ELR (cell line): ENCODE data around the gene LRRC49.
A peak's percentile ranks its signal among the peaks of the same experiment; 100 is the strongest.
"Not testable (repeated sequence)": the region's sequence is repeated elsewhere in the genome, so short reads cannot be mapped to it uniquely, and the experiment has no call there.

Experiments used
- DNase-seq: peaks from one replicate; pipeline ENCODE4 v3.0.0-alpha.2; 2015; ENCODE audit warnings: low read depth

LRRC49 gene

GRCh38 chr15:70867911-70868467 lies 24.6 kb upstream of the LRRC49 start:
- no peak for DNase-seq

DNA sequence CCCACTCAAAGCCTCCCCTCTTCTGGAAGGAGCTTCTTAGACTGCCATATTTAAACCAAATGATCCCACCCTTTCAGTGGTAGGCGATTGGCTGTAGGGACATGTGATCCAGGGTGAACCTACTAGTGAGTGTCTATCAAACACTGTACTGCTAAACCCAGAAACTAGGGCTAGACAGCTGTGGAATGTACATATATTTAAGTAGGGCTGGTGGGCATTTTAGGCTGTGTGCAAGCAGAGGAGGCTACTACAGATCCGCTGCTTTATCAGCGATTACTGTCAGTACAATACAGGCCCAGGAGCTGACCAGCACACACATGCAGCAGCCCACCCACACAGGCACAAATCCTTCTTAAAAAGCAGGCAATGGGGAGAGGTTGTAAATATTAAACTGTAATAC lies 23.3 kb upstream of the LRRC49 start:
- no peak for DNase-seq

DNA sequence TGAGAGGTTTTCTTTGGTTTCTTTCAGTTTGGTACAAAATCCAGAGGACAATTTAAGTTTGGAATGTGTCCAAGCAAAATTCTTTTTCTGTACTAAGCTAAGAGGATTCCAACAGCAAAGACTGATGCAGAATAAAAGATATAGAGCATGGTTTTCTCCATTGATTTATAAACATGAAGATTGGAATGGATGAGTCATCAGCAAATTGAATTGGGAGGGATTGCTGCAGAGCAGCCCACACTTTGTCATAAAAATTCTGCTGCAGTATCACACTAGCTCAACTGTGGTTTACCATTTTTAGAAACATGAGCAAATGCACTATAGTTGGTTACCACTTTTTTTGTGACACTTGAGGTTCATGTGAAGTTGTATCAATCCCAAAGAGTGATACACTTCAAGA lies 22.6 kb upstream of the LRRC49 start:
- DNase-seq = peak; percentile 80

GRCh38 chr15:70871490-70871889 lies 21.1 kb upstream of the LRRC49 start:
- DNase-seq = not testable (repeated sequence)

DNA sequence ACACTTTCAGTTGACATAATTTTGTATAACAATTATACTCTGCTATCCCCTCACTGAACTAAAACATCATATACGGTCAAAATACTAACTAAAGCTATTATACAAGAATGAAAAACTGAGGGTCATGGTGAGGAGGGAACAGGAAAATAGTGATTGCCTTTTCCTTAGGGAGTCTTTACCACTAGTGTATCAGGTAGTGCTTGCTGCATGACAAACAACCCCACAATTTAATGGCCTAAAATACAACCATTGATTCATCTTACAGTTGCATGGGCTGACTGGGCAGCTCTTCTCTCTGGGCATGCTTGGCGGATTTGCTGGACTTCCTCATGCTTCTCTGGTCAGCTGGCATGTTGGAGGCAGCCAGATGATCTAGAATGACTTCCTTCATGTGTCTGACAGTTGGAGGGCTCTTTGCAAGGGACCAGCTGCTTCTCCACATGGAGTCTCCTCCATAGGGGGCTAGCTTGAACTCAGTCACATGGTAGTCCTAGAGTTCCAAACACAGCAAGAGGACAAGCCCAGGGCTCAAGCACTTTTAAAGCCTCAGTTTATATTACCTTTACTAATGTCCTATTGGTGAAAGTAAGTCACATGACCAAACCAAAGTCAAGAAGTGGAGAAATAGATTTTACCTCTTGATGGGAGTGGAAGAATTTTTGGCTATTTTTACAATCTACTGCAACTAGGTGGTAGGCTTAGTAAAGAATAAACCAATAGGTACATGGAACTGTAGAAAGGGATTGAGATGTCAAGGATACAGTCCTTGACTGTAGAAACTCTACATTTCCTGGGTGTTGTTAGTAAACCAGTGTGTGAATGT lies 19.2 kb upstream of the LRRC49 start:
- no peak for DNase-seq

- DNase-seq = peak; percentile 51
Measured at GRCh38 chr15:70875001-70875782, 17.4 kb upstream of the LRRC49 start.

GRCh38 chr15:70876011-70876410 lies 16.6 kb upstream of the LRRC49 start:
- no peak for DNase-seq

DNA sequence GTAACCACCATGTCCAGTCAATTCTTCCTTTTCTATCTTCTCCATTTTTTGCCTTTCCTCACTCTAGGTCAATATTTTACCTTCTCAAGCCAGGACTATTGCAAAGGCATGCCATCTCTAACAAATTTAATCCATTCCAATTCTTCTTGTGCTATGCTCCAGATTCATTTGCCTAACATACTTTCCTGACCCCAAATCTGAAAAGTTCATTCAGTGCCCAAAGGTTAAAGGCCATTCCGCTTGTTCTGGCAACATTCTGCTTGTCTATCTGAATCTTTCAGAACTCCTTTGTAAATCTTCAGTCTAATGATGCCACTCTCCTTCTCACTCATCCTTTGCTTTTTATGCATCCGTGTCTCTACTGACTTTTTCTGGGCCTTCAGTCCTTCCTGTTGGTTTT lies 15.9 kb upstream of the LRRC49 start:
- DNase-seq = no peak

DNA sequence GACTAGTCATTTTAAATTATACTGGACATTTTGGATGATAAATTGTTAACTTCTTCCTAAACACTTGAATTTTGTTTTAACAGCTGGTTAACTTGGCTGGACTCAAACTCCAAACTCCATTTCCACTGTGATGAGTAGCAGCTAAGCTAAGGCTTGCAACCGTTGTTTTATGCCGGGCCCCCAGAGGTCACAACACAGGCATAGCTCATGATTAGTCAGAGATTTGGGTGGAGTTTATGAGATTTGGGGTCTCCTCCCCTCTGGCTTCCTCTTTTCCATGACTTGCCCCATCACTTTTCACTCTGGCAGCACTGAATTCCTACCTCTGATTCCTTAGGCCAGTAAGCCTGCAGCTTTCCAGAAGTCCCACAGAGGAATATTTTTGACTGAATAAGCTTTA lies 13.2 kb upstream of the LRRC49 start:
- DNase-seq = peak; percentile 90

DNA sequence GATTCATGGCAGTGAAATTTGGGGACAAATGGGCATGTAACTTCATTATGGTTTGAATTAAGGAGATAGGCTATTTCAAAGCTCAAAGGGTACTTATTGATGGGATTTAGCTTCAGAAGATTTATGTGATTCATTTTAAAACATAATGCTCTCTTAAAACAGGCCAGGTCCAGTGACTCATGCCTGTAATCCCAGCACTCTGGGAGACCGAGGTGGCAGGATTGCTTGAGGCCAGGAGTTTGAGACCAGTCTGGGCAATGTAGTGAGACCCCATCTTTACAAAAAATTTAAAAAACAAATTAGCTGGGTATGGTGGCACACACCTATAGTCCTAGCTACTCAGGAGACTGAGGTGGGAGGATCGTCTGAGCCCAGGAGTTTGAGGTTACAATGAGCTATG lies 11.8 kb upstream of the LRRC49 start:
- DNase-seq = peak; percentile 61

DNA sequence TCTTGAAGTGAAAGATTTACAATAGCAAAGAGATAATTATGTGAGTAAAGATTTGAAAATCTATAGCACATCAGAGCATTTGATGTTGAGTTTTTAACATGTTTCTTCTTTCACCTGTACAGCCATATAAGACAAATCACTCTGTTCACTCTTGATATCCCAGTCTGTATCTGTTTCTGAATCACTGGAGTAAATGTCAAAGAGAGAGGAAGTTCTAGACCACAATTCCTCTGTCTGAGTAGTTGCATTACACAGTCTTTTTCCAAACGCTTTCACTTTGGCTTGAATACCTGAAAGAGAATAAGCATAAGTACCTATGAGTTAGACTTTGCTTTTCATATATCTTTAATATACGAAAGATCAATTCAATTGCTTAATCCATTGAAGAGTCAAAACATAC lies 10.3 kb upstream of the LRRC49 start:
- peak; percentile 50 for DNase-seq

GRCh38 chr15:70892912-70893560 lies 410 bp downstream of the LRRC49 start:
- peak; percentile 68 for DNase-seq

- peak; percentile 88 for DNase-seq
Measured at GRCh38 chr15:70902107-70902506, 9.5 kb downstream of the LRRC49 start.

GRCh38 chr15:70906842-70907241 lies 14.2 kb downstream of the LRRC49 start:
- no peak for DNase-seq

DNA sequence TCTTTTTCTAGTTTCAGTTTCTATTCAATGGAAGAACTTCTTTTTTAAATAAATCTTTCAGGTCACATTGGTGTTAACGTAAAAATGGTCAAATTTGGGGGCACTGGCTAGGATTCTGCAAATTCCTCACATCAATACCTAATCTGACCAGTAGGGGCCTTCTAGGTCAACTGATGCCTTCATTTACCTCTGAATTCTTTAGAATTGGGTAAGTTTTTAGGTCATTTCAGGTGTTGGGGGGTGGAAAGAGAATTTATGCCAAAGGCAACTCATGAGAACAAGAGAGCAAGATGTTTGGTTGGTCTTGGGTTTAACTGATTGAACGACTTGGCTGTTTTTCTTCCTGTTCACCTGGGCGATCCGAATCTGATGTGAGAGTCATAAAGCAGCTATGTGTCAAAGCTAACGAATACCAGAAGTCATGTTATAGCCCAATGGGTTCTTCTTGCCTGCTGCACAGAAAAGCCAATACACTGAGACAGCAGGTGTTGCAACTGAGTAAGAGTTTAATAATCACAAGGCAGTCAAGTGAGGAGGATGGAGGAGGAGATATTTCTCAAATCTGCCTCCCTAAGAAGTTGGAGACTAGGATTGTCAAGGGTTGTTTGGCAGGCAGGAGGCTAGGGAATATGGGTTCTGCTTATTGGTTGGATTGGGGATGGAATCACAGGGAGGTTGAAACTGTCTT lies 15.3 kb downstream of the LRRC49 start:
- no peak for DNase-seq

GRCh38 chr15:70910958-70911357 lies 18.3 kb downstream of the LRRC49 start:
- DNase-seq = no peak

DNA sequence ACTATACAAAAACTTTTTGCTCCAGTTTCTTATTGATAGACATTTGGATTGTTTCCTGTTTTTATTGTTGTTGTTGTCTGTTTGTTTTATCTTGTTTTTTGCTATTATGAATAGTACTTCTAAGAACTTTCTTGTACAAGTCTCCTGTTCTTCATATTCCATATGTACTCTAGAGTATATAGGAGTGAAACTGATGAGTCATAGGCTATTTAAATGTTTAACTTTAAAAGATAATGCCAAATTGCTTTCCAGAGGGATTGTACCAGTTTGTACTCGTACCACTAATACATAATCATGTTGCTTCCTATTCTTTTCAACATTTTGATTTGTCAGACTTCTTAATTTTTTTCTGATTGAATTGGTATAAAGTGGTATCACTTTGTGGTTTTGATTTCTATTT lies 19.6 kb downstream of the LRRC49 start:
- no peak for DNase-seq

GRCh38 chr15:70916531-70916930 lies 23.9 kb downstream of the LRRC49 start:
- DNase-seq = no peak

GRCh38 chr15:70917955-70918354 lies 25.3 kb downstream of the LRRC49 start:
- DNase-seq = no peak

DNA sequence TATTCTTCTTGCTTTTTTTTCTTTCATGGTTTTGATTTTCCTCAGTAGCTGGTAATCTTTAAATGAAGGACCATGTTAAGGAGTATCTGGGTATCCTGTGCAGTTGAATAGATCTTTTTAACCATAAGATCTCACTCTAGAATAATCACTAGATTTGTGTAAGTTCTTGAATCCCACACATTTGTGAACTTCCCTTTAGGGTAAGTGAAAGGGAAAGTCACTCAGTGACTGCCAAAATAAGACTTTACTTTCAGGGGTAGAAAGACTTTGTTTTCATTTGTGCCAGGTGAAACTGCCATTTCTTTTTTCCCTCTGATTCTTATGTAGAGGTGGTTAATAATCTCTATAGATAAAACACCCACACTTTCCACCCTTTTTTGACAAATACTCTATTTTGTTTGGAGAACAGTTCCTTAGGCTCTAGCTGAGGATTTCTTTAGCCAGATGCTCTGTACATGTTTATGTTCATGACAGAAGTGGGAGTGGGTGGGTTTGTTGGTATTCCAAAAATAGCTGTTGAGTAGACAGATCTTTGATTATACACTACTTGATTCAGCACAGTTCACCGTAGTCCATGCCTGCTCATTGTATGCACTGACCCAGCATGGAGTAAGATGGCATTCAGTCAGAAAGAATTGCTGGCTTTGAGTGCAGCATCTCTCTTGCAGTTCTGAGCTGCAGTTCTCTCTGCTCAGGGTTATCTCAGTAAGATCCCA lies 28.5 kb downstream of the LRRC49 start:
- no peak for DNase-seq

GRCh38 chr15:70922119-70922518 lies 29.5 kb downstream of the LRRC49 start:
- DNase-seq = no peak
